HG03060 (cell line): Measurements from ENCODE around the gene MCAT.
"Not testable (repeated sequence)": the region's sequence is repeated elsewhere in the genome, so short reads cannot be mapped to it uniquely, and the experiment has no call there.

ENCODE experiments used
- ATAC-seq: cut with Tn5 transposase; IDR thresholded peaks from one replicate; pipeline ENCODE4 v1.9.1; 2021; ENCODE audit warnings: low read depth, moderate number of reproducible peaks; ENCODE audit not compliant: unreplicated experiment

The MCAT gene

DNA sequence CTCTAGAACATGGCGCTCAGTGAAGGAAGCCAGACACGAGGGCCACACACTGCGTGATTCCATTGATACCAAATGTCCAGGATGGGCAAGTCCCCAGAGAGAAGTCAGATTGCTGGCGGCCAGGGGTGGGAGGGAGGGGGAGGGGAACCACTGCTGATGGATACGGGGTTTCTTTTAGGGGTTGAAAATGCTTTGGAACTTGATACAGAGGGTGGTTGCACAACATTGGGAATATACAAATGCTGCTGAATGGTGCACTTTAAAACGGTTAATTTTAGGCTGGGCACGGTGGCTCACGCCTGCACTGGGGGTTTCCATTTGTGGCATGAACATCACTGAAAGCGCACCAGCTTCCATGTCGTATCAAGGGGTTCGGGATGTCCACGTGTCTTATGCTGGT lies 13.2 kb upstream of the MCAT start:
- ATAC-seq, result no peak

DNA sequence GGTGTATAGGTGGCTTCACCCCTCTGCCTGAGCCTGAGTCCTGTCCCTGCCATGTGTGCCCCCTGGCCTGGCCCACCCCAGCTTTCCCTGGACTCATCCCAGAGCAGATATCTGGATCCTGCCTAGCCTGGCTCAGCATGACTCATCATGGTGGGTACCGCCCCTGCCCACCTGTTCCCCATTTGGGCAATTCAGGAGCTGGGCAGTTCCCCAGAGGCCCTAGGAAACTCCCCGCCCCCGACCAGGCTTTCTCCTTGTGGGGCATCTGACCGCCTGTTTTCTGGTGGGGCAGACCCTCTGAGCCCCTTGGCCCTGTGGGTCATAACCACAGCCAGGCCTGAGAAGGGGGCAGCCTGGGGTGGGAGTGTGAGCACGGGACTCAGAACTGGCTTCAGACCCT lies 12.6 kb upstream of the MCAT start:
- no peak for ATAC-seq

- no peak for ATAC-seq
These were observed 11.8 kb upstream of the MCAT start for GRCh38 chr22:43154887-43155536.

DNA sequence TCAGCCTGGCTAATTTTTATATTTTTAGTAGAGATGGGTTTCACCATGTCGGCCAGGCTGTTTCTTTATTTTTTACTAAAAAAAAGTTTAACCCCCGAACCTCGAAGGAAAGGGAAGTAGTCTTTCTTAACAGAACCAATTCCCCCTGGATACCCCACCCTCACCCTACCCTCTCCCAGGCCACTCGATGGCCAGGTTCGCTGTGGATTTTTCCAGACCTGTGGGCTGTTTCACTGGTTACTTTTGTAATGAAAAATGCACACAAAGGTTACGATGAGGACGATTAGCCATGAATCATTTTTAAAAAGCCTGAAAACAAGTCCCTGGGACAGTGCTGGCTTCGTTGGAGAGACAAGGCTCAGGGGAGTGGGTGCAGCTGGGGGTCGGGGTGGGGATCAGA lies 10.7 kb upstream of the MCAT start:
- no peak for ATAC-seq

GRCh38 chr22:43152357-43153071 lies 9.3 kb upstream of the MCAT start:
- no peak for ATAC-seq

DNA sequence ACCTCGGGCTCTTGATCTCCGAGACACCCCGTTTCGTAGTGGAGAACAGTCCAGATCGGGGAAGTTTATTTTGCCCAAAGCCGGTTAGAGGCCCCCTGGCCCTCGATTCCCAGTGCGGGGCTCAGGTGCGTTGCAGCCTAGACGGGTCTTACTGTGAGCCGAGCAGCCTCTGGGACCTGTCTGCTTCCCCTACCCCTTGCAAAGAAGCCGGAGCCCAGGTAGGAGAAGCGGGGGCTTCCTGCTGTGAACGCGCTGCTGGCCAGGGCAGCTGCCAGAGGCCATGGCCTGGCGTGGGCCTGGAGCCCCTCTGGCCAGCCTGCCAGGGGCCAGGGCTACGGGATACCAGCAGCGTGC lies 8.8 kb upstream of the MCAT start:
- no peak for ATAC-seq

- no peak for ATAC-seq
These were observed 8.2 kb upstream of the MCAT start, which contains the start of gene TSPO for GRCh38 chr22:43151251-43152002. Gene TSPO, plus strand, starts transcription at chr22:43151559. Its CDS starts 7,680 bp downstream, at chr22:43159239.

- no peak for ATAC-seq
These were observed 7.6 kb upstream of the MCAT start for GRCh38 chr22:43150731-43151206.

DNA sequence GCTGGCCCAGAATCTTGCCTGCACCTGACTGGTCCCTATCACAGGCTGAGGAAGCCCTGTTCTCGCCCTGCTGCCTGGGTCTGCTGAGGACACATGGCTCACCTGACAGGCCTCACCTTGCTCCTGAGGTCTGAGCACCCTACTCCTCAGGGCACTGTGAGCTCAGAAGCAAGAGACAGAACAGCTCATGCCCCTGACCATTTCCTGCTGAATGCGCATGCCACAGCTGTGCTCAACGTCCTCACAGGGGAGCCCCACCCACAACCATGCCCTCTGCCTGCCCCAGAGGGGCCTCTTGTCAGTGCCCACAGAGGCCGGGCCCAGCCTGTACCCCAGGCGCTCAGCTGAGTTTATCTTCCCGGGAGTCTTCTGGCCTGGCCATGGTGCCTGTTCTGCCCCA lies 5.4 kb upstream of the MCAT start:
- ATAC-seq, result no peak

GRCh38 chr22:43147821-43148220 lies 4.6 kb upstream of the MCAT start:
- no peak for ATAC-seq

- ATAC-seq, result not testable (repeated sequence)
These were observed 3.1 kb upstream of the MCAT start for GRCh38 chr22:43146332-43146731.

GRCh38 chr22:43145371-43145770 lies 2.2 kb upstream of the MCAT start:
- ATAC-seq, result not testable (repeated sequence)

- no peak for ATAC-seq
These were observed 1.8 kb upstream of the MCAT start for GRCh38 chr22:43144949-43145348.

- ATAC-seq, result no peak
These were observed 6.4 kb downstream of the MCAT start for GRCh38 chr22:43136801-43137200.

- no peak for ATAC-seq
These were observed 6.9 kb downstream of the MCAT start for GRCh38 chr22:43136255-43136654.

DNA sequence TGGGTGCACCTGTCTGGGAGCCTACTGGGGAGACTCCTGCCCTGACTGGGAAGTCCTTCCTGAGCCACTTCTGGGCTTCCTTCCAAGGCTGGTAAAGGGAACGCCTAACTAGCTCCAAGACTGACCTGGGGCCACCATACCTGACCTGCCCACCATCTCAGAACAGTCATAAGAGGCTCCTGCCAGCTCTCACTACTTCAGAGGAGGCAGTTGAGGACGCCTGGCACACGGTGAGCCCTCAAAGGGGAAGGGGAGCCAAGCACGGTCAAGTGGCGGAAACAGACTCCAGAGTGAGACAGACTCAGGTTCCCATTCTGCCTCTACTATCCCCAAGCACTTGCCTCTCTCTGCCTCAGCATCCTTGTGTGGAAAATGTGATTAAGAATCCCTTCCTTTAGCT lies 7.6 kb downstream of the MCAT start:
- ATAC-seq, result no peak

DNA sequence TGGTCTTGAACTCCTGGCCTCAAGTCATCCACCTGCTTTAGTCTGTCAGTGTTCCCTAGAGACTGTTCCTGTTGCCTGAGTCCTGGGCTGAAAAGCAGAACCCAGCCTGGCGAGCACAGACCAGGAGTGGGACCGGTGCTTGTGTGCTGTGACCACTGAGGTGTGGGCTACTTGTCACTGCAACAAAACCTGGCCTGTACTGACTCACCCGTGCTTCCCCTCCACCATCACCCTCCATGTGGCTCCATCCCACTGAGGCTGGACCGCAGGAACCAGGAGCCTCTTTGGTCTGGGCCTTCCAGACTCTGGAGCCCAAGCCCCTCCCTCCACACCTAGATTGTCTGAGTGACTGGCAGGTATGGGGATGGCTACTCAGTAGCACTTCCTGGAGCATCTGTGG lies 8.6 kb downstream of the MCAT start:
- no peak for ATAC-seq

DNA sequence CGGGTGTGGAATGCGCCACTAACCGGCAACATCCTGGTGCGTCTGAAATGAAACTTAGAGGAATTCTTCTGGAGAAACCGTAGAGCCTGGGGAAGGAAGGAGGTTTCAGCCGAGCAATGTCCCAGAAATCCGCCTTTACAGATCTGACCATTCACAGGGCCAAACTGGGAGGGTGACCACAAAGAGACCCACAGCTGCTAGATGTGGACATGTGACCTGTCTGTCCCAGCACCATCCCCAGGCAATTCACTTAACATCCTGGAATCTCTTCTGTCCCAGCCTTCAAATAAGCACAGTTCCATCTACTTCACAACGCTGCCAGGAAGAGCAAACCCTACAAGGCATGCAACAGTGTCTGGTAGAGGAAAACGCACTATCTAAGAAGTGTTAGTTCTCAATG lies 9.8 kb downstream of the MCAT start:
- ATAC-seq, result no peak

GRCh38 chr22:43131773-43132501 lies 11.3 kb downstream of the MCAT start:
- ATAC-seq, result no peak

GRCh38 chr22:43129426-43130425 lies 13.5 kb downstream of the MCAT start:
- no peak for ATAC-seq
